Left ventricle myocardium inferior (tissue), 1 donor: ENCODE results near the gene DYDC2. TPM values are rescaled to one million over a fixed set of nuclear protein-coding genes. Genes with fewer than 3 reads are reported as not detected.

Experiments used
- DNase-seq: peaks from one replicate; pipeline ENCODE4 v3.0.0-alpha.2; 2020
- H3K27ac ChIP-seq: fragments of 200-600 bp; replicated peaks from 2 replicates; pipeline ENCODE4 v1.8.0; 2021
- H3K27me3 ChIP-seq: fragments of 200-600 bp; 2 replicates; pipeline ENCODE4 v1.8.0; 2021; ENCODE audit warnings: low read depth
- H3K36me3 ChIP-seq: fragments of 200-600 bp; 2 replicates; pipeline ENCODE4 v1.8.0; 2021
- H3K4me1 ChIP-seq: fragments of 200-600 bp; 2 replicates; pipeline ENCODE4 v1.8.0; 2021
- H3K4me3 ChIP-seq: fragments of 200-600 bp; 2 replicates; pipeline ENCODE4 v1.8.0; 2021; ENCODE audit warnings: mild to moderate bottlenecking, moderate library complexity
- H3K9me3 ChIP-seq: fragments of 200-600 bp; replicated peaks from 2 replicates; pipeline ENCODE4 v1.8.0; 2021
- intact Hi-C: fragments of 100-400 bp; cut with micrococcal nuclease; formaldehyde crosslinking; loops from one replicate; pipeline ENCODE4 v1.11.0; 2022
- total RNA-seq: library from RNA; stranded (reverse); fragmentation: NEBNext Ultra II Directional; extraction: Animal tissue kit (Norgen Biotek cat#: 25700); gene quantifications from one replicate; pipeline ENCODE4 v1.2.1, GENCODE V29; 2021
- TF ChIP-seq, protein P1 (sequence below): fragments of 200-600 bp; IDR thresholded peaks from 2 replicates; pipeline ENCODE4 v1.8.0; 2021; ENCODE audit warnings: antibody characterized with exemption, mild to moderate bottlenecking, borderline replicate concordance
- donor health status: DM: no; HTN: yes; CAD: no; lungs with severe emphysema.

Gene DYDC2
- total RNA-seq, 1 donor from 2014 or later: not detected

- H3K9me3 ChIP-seq: no peaks in the 10 kb centered on the region
- intact Hi-C loops: no loop called here
- peaks cover 9% of the 10 kb centered on the region for H3K27me3 ChIP-seq
- TF ChIP-seq, protein P1, sequence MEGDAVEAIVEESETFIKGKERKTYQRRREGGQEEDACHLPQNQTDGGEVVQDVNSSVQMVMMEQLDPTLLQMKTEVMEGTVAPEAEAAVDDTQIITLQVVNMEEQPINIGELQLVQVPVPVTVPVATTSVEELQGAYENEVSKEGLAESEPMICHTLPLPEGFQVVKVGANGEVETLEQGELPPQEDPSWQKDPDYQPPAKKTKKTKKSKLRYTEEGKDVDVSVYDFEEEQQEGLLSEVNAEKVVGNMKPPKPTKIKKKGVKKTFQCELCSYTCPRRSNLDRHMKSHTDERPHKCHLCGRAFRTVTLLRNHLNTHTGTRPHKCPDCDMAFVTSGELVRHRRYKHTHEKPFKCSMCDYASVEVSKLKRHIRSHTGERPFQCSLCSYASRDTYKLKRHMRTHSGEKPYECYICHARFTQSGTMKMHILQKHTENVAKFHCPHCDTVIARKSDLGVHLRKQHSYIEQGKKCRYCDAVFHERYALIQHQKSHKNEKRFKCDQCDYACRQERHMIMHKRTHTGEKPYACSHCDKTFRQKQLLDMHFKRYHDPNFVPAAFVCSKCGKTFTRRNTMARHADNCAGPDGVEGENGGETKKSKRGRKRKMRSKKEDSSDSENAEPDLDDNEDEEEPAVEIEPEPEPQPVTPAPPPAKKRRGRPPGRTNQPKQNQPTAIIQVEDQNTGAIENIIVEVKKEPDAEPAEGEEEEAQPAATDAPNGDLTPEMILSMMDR: no peak
- H3K4me1 ChIP-seq: no peaks in the 10 kb centered on the region
- H3K4me3 ChIP-seq: no peak overlapping the region
- no peak overlapping the region for H3K27ac ChIP-seq
- no peaks in the 10 kb centered on the region for H3K36me3 ChIP-seq
- DNase-seq: no peak
Measured at GRCh38 chr10:80319725-80320290, 36.8 kb upstream of the DYDC2 start.

- no peaks in the 10 kb centered on the region for H3K36me3 ChIP-seq
- no peak overlapping the region for H3K27ac ChIP-seq
- intact Hi-C loops: no loop called here
- H3K27me3 ChIP-seq: peaks cover 14% of the 10 kb centered on the region
- H3K9me3 ChIP-seq: no peaks in the 10 kb centered on the region
- DNase-seq: no peak
- H3K4me3 ChIP-seq: no peak overlapping the region
- TF ChIP-seq, protein P1: no peak
- H3K4me1 ChIP-seq: no peaks in the 10 kb centered on the region
Measured at GRCh38 chr10:80320377-80320776, 36.2 kb upstream of the DYDC2 start.

DNA sequence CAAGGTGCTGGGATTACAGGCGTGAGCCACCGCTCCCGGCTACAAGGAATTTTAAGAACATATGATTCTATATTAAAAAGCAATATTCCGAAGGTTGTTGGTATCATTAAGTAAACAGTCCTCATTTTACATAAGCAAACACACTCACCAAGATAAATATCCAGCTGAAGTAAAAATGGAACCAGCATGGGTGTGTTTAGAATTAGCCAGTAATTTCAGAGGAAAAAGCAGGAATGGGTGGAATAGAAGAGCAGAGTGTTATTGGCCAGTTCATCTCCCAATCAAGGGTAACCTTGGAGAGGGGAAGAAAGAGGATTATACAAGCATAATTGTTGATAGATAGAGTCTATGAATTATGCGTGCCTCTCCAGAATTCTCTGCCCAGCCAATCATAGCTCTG lies 35.4 kb upstream of the DYDC2 start:
- TF ChIP-seq, protein P1: no peak
- no peak overlapping the region for H3K27ac ChIP-seq

DNA sequence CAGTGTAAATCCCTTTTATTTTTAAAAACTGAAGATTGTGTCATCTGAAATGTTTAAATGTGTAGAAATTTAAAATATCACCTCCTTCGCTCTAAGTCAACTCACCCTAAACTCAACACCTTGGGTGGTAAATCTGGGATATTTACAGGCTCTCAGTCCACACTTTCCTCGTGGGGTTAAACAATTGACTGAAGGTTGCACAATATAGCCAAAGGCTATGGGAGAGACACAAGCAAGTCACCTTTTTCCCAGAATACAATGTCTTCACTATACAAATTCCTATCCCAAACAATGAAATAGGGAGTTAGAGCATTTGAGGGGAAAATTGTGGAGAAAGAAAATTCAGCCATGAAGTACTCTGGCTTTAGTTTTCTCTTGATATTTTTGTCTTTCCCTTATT lies 34.4 kb upstream of the DYDC2 start:
- Histone ChIP-seq H3K4me1 (no peaks in the 10 kb centered on the region), H3K4me3 (no peak overlapping the region), H3K36me3 (no peaks in the 10 kb centered on the region), H3K9me3 (no peaks in the 10 kb centered on the region), H3K27me3 (peaks cover 21% of the 10 kb centered on the region), H3K27ac (no peak overlapping the region)
- intact Hi-C loops: no loop called here
- DNase-seq: no peak
- TF ChIP-seq, protein P1: no peak

More for the DNA sequence above, 35.4 kb upstream of the DYDC2 start:
- H3K9me3 ChIP-seq: no peaks in the 10 kb centered on the region
- DNase-seq: no peak
- H3K4me1 ChIP-seq: no peaks in the 10 kb centered on the region
- H3K36me3 ChIP-seq: no peaks in the 10 kb centered on the region
- H3K4me3 ChIP-seq: no peak overlapping the region
- intact Hi-C loops: no loop called here
- peaks cover 15% of the 10 kb centered on the region for H3K27me3 ChIP-seq

DNA sequence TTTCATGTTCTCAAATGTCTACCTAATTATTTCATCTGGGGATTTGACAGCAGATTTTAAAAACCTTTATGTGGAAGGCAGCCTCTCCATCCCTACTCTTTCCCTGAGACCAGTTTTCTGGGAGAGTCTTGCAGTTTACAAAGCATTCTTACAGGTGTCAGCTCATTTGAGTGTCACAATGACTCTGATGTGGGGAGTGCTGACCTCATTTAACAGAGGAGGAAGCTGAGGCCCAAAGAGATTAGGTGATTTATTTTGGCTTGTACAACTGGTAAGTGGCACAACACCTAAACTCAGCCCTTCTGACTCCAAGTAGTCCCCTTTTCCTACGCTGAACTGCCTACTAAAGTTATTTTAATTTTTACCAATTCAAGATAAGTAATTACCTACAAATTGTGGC lies 33.9 kb upstream of the DYDC2 start:
- no peak for DNase-seq
- Histone ChIP-seq H3K36me3 (no peaks in the 10 kb centered on the region), H3K9me3 (no peaks in the 10 kb centered on the region), H3K27me3 (peaks cover 27% of the 10 kb centered on the region), H3K27ac (no peak overlapping the region), H3K4me1 (no peaks in the 10 kb centered on the region), H3K4me3 (no peak overlapping the region)
- intact Hi-C loops: no loop called here
- TF ChIP-seq, protein P1: no peak
